ENCODE data around the gene CALML5.

CALML5 gene

GRCh38 chr10:5524641-5525560 lies 25.5 kb upstream of the CALML5 start, which contains the start of gene CALML3:
CALML3 (plus strand) TSS chr10:5524961; CDS start chr10:5525086, 125 bp downstream.
- no peak for TF ChIP-seq EZH2phosphoT487 (conservative IDR thresholded peaks at IDR 0.05; ENCODE audit: low read length)
- TF ChIP-seq CTCF (IDR thresholded peaks at IDR 0.05; ENCODE audit: insufficient read depth, low read length, poor library complexity, severe bottlenecking) = no peak
- Histone ChIP-seq H3K4me2 (ENCODE audit: low read depth, low read length, poor library complexity, severe bottlenecking) (no peak within 1 kb of the TSS), H3K9me2 (replicated peaks; ENCODE audit: insufficient read depth, low read length) (no peaks in the 10 kb centered on the region), H3K4me3 (ENCODE audit: insufficient read depth, low read length, poor library complexity, severe bottlenecking) (no peak within 1 kb of the TSS), H3K36me3 (ENCODE audit: low read length) (no peaks in the 10 kb centered on the region), H3K27me3 (ENCODE audit: low read length) (no peaks in the 10 kb centered on the region), H3K79me2 (ENCODE audit: insufficient read depth, low read length) (no peaks in the 10 kb centered on the region), H2AFZ (ENCODE audit: low read depth, low read length, severe bottlenecking) (no peak within 1 kb of the TSS), H4K20me1 (ENCODE audit: low read depth, low read length) (no peaks in the 10 kb centered on the region), H3F3A (ENCODE audit: insufficient read depth) (no peaks in the 10 kb centered on the region), H3K27ac (ENCODE audit: low read depth, low read length) (no peak within 1 kb of the TSS), H3K9ac (ENCODE audit: low read length) (no peak within 1 kb of the TSS), H3K9me3 (ENCODE audit: insufficient read depth, low read length) (no peaks in the 10 kb centered on the region)

- Histone ChIP-seq H2AFZ (ENCODE audit: low read depth, low read length, severe bottlenecking) (no peak overlapping the region), H3K27ac (ENCODE audit: low read depth, low read length) (no peak overlapping the region), H3K4me3 (ENCODE audit: insufficient read depth, low read length, poor library complexity, severe bottlenecking) (no peak overlapping the region), H3K36me3 (ENCODE audit: low read length) (no peaks in the 10 kb centered on the region), H3F3A (ENCODE audit: insufficient read depth) (no peaks in the 10 kb centered on the region), H3K79me2 (ENCODE audit: insufficient read depth, low read length) (no peaks in the 10 kb centered on the region), H4K20me1 (ENCODE audit: low read depth, low read length) (no peaks in the 10 kb centered on the region), H3K9me3 (ENCODE audit: insufficient read depth, low read length) (no peaks in the 10 kb centered on the region), H3K9ac (ENCODE audit: low read length) (no peak overlapping the region), H3K27me3 (ENCODE audit: low read length) (no peaks in the 10 kb centered on the region), H3K9me2 (replicated peaks; ENCODE audit: insufficient read depth, low read length) (no peaks in the 10 kb centered on the region), H3K4me2 (ENCODE audit: low read depth, low read length, poor library complexity, severe bottlenecking) (no peak overlapping the region)
- TF ChIP-seq CTCF (IDR thresholded peaks at IDR 0.05; ENCODE audit: insufficient read depth, low read length, poor library complexity, severe bottlenecking) = no peak
- no peak for TF ChIP-seq EZH2phosphoT487 (conservative IDR thresholded peaks at IDR 0.05; ENCODE audit: low read length)
Observed at GRCh38 chr10:5523796-5524574, 24.6 kb upstream of the CALML5 start.

- Histone ChIP-seq H3K9ac (ENCODE audit: low read length) (no peak overlapping the region), H4K20me1 (ENCODE audit: low read depth, low read length) (no peaks in the 10 kb centered on the region), H3K27me3 (ENCODE audit: low read length) (no peaks in the 10 kb centered on the region), H3K4me3 (ENCODE audit: insufficient read depth, low read length, poor library complexity, severe bottlenecking) (no peak overlapping the region), H3K4me2 (ENCODE audit: low read depth, low read length, poor library complexity, severe bottlenecking) (no peak overlapping the region), H3F3A (ENCODE audit: insufficient read depth) (no peaks in the 10 kb centered on the region), H3K27ac (ENCODE audit: low read depth, low read length) (no peak overlapping the region), H3K79me2 (ENCODE audit: insufficient read depth, low read length) (no peaks in the 10 kb centered on the region), H3K9me3 (ENCODE audit: insufficient read depth, low read length) (no peaks in the 10 kb centered on the region), H2AFZ (ENCODE audit: low read depth, low read length, severe bottlenecking) (no peak overlapping the region), H3K36me3 (ENCODE audit: low read length) (no peaks in the 10 kb centered on the region), H3K9me2 (replicated peaks; ENCODE audit: insufficient read depth, low read length) (no peaks in the 10 kb centered on the region)
- no peak for TF ChIP-seq EZH2phosphoT487 (conservative IDR thresholded peaks at IDR 0.05; ENCODE audit: low read length)
- no peak for TF ChIP-seq CTCF (IDR thresholded peaks at IDR 0.05; ENCODE audit: insufficient read depth, low read length, poor library complexity, severe bottlenecking)
Observed at GRCh38 chr10:5522913-5523560, 23.7 kb upstream of the CALML5 start.
